ENCODE measurements around the gene ZBTB5. TPM values are rescaled to one million over a fixed set of nuclear protein-coding genes. Genes with fewer than 3 reads are reported as not detected.

The ZBTB5 gene
- total and polyA plus RNA-seq, 2 of the 13 experiments (the other 11 are each of a cell fraction or from before 2014, with no cell fraction given) = 12.5 to 20.5 TPM

DNA sequence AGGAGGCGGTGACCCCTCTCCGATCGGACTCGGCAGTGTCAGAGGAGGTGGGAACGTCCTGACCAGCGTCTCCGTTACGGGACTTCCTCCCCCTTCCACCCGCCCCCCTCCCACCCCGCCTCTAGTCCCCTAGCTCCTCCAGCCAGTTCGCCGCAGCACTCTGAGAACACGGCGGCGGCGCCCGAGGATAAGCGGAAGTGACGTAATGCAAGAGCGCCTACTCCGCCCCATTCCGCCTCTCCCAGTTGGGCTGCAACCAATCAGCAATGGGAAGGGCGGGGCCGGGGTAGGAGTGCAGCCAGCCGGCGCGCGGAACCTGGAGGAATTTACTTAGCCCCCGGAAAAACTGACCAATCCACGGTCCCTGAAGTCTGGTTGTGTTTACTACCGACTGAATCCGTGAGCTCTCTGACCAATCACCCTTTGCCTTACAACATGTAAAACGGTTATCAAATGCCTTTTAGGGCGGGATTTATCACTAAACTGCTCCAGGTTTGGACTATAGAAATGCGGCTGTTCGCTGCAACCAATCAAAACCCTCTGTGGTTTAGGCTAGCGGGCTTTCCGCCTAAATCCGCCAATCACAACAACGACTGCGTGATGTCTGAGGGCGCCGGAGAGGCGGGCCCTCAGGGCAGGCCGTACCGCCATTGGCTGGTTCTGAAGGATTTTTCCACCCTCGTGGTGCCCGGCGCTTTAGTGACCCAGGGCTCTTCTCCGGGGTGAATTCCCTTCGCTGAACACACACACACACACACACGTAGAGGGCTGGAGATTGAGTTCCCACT lies at the start of gene ZBTB5 (continued):
- TF ChIP-seq, protein P1, sequence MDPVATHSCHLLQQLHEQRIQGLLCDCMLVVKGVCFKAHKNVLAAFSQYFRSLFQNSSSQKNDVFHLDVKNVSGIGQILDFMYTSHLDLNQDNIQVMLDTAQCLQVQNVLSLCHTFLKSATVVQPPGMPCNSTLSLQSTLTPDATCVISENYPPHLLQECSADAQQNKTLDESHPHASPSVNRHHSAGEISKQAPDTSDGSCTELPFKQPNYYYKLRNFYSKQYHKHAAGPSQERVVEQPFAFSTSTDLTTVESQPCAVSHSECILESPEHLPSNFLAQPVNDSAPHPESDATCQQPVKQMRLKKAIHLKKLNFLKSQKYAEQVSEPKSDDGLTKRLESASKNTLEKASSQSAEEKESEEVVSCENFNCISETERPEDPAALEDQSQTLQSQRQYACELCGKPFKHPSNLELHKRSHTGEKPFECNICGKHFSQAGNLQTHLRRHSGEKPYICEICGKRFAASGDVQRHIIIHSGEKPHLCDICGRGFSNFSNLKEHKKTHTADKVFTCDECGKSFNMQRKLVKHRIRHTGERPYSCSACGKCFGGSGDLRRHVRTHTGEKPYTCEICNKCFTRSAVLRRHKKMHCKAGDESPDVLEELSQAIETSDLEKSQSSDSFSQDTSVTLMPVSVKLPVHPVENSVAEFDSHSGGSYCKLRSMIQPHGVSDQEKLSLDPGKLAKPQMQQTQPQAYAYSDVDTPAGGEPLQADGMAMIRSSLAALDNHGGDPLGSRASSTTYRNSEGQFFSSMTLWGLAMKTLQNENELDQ (CRISPR knock-in tag; IDR thresholded peaks at IDR 0.05; ENCODE audit: borderline replicate concordance) = no peak
- TF ChIP-seq ZSCAN29 (CRISPR knock-in tag; conservative IDR thresholded peaks at IDR 0.05) (no peak), ZFP37 (CRISPR knock-in tag; IDR thresholded peaks at IDR 0.05; ENCODE audit: borderline replicate concordance) (no peak), TARDBP (CRISPR knock-in tag; IDR thresholded peaks at IDR 0.05) (no peak), ZNF460 (CRISPR knock-in tag; IDR thresholded peaks at IDR 0.05; ENCODE audit: borderline replicate concordance) (no peak), ARID3A (IDR thresholded peaks at IDR 0.05; ENCODE audit: low read depth, low read length) (peak; percentile 49; the same call in 1 of the 2 replicates), ZBTB44 (CRISPR knock-in tag; IDR thresholded peaks at IDR 0.05) (no peak), RAD51 (IDR thresholded peaks at IDR 0.05; ENCODE audit: borderline replicate concordance) (no peak), RFX3 (CRISPR knock-in tag; IDR thresholded peaks at IDR 0.05) (no peak), KDM3A (CRISPR knock-in tag; IDR thresholded peaks at IDR 0.05; ENCODE audit: low read depth) (no peak), CHD2 (IDR thresholded peaks at IDR 0.05; ENCODE audit: low read depth, low read length) (peak; percentile 52), ZNF609 (CRISPR knock-in tag; IDR thresholded peaks at IDR 0.05; ENCODE audit: borderline replicate concordance) (no peak; the same call in 1 of the 2 replicates), ZNF451 (CRISPR knock-in tag; IDR thresholded peaks at IDR 0.05) (no peak), ZNF777 (CRISPR knock-in tag; IDR thresholded peaks at IDR 0.05) (no peak)
- TF ChIP-seq, protein P2, sequence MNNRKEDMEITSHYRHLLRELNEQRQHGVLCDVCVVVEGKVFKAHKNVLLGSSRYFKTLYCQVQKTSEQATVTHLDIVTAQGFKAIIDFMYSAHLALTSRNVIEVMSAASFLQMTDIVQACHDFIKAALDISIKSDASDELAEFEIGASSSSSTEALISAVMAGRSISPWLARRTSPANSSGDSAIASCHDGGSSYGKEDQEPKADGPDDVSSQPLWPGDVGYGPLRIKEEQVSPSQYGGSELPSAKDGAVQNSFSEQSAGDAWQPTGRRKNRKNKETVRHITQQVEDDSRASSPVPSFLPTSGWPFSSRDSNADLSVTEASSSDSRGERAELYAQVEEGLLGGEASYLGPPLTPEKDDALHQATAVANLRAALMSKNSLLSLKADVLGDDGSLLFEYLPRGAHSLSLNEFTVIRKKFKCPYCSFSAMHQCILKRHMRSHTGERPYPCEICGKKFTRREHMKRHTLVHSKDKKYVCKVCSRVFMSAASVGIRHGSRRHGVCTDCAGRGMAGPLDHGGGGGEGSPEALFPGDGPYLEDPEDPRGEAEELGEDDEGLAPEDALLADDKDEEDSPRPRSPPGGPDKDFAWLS (CRISPR knock-in tag; IDR thresholded peaks at IDR 0.05; ENCODE audit: borderline replicate concordance) = no peak

Data from HepG2 (cell line).